Fibroblast of lung (primary cell): ENCODE measurements around the gene JAKMIP1. TPM values are rescaled to one million over a fixed set of nuclear protein-coding genes. Genes with fewer than 3 reads are reported as not detected.

Experiments used
- DNase-seq, 2 donors: peaks; one replicate each; pipeline versions ENCODE4 v3.0.0 to v3.0.0-alpha.2; 2010; ENCODE audit warnings: low read depth in 2 of 2
- H2AFZ ChIP-seq: 2 replicates; pipeline ENCODE4 v1.5.1; 2012; ENCODE audit warnings: low read length, control low read depth, inconsistent platforms
- H3K27ac ChIP-seq: 2 replicates; pipeline ENCODE4 v1.5.1; 2011; ENCODE audit warnings: low read length, control low read depth; ENCODE audit not compliant: insufficient read depth
- H3K27me3 ChIP-seq: 2 replicates; pipeline ENCODE4 v1.5.1; 2011; ENCODE audit warnings: mild to moderate bottlenecking, low read length; ENCODE audit not compliant: control insufficient read depth, insufficient read depth
- H3K36me3 ChIP-seq: 2 replicates; pipeline ENCODE4 v1.5.1; 2011; ENCODE audit warnings: low read length; ENCODE audit not compliant: control insufficient read depth, insufficient read depth
- H3K4me1 ChIP-seq: 2 replicates; pipeline ENCODE4 v1.5.1; 2011; ENCODE audit warnings: low read length; ENCODE audit not compliant: control insufficient read depth, insufficient read depth; ENCODE audit errors: extremely low read depth
- H3K4me2 ChIP-seq: 2 replicates; pipeline ENCODE4 v1.5.1; 2011; ENCODE audit warnings: low read length, control low read depth; ENCODE audit not compliant: insufficient read depth; ENCODE audit errors: extremely low read depth
- H3K4me3 ChIP-seq, 4 experiments: fragments of 200-600 bp in 1 of 4; sonication (generic) in 1 of 4; replicated peaks in 1 of 4; 2 replicates each; pipeline ENCODE4 v1.5.1; 2011 to 2016; ENCODE audit warnings: low read length in 4 of 4, low read depth in 3 of 4, mild to moderate bottlenecking in 3 of 4, control low read depth in 2 of 4, inconsistent platforms in 1 of 4, mixed read lengths in 1 of 4; ENCODE audit not compliant: insufficient read depth in 1 of 4; ENCODE audit errors: control extremely low read depth in 1 of 4
- H3K79me2 ChIP-seq: 2 replicates; pipeline ENCODE4 v1.5.1; 2012; ENCODE audit warnings: mild to moderate bottlenecking, low read length, inconsistent platforms; ENCODE audit not compliant: control insufficient read depth, insufficient read depth
- H3K9ac ChIP-seq: 2 replicates; pipeline ENCODE4 v1.5.1; 2011; ENCODE audit warnings: mild to moderate bottlenecking, low read length, control low read depth; ENCODE audit not compliant: insufficient read depth
- H3K9me3 ChIP-seq: 2 replicates; pipeline ENCODE4 v1.5.1; 2012; ENCODE audit warnings: low read depth, low read length; ENCODE audit not compliant: control insufficient read depth, insufficient read depth
- H4K20me1 ChIP-seq: 2 replicates; pipeline ENCODE4 v1.5.1; 2011; ENCODE audit warnings: low read length; ENCODE audit not compliant: control insufficient read depth, insufficient read depth; ENCODE audit errors: extremely low read depth
- CTCF ChIP-seq, 2 donors: IDR thresholded peaks in 1 of 2; conservative IDR thresholded peaks in 1 of 2; 1 replicate in 1 of 2; 2 replicates in 1 of 2; pipeline ENCODE4 v1.5.1; 2011 to 2012; ENCODE audit warnings: low read length in 2 of 2, control low read depth in 1 of 2, inconsistent platforms in 1 of 2, low read depth in 1 of 2, mild to moderate bottlenecking in 1 of 2
- EZH2 ChIP-seq: IDR thresholded peaks from 2 replicates; pipeline ENCODE4 v1.5.1; 2012; ENCODE audit warnings: low read length, control low read depth, mild to moderate bottlenecking; ENCODE audit errors: missing control alignments
- polyA plus RNA-seq, 2 donors: library from polyadenylated mRNA; depleted of rRNA in 1 of 2; stranded (reverse) in 1 of 2; unstranded in 1 of 2; fragments of >200 nt; gene quantifications; 2 replicates each; pipeline ENCODE4 v1.2.1, GENCODE V29; 2011 to 2012; ENCODE audit warnings: missing spikeins in 1 of 2
- total RNA-seq: library from RNA; depleted of rRNA; stranded (reverse); fragments of >200 nt; gene quantifications from 2 replicates; pipeline ENCODE4 v1.2.1, GENCODE V29; 2014

Gene JAKMIP1
- total and polyA plus RNA-seq, 2 donors (not counting 1 experiment from before 2014, with no cell fraction given), result not detected

GRCh38 chr4:6049278-6049677 is 151.1 kb downstream of the JAKMIP1 start:
- Histone ChIP-seq H2AFZ (no peak overlapping the region), H3K9ac (no peak overlapping the region), H3K36me3 (no peaks in the 10 kb centered on the region), H3K9me3 (no peaks in the 10 kb centered on the region), H3K4me3 (no peak overlapping the region), H3K79me2 (no peaks in the 10 kb centered on the region), H3K4me1 (no peaks in the 10 kb centered on the region), H4K20me1 (no peaks in the 10 kb centered on the region), H3K27ac (no peak overlapping the region), H3K27me3 (no peaks in the 10 kb centered on the region), H3K4me2 (no peak overlapping the region)
- TF ChIP-seq CTCF (conservative IDR thresholded peaks at IDR 0.05 in 1 of 2, IDR thresholded peaks at IDR 0.05 in 1 of 2; ENCODE audit: low read depth in 1 of 2, low read length in 2 of 2) (no peak), EZH2 (no peak)
- no peak for DNase-seq

- Histone ChIP-seq H3K9me3 (no peaks in the 10 kb centered on the region), H3K9ac (no peak overlapping the region), H3K4me1 (no peaks in the 10 kb centered on the region), H3K36me3 (no peaks in the 10 kb centered on the region), H3K4me2 (no peak overlapping the region), H3K27ac (no peak overlapping the region), H3K79me2 (no peaks in the 10 kb centered on the region), H4K20me1 (no peaks in the 10 kb centered on the region), H2AFZ (no peak overlapping the region), H3K27me3 (no peaks in the 10 kb centered on the region), H3K4me3 (no peak overlapping the region)
- no peak for TF ChIP-seq CTCF (conservative IDR thresholded peaks at IDR 0.05 in 1 of 2, IDR thresholded peaks at IDR 0.05 in 1 of 2; ENCODE audit: low read depth in 1 of 2, low read length in 2 of 2)
- TF ChIP-seq EZH2, result no peak
- DNase-seq, result no peak
Measured at GRCh38 chr4:6048537-6048936, 151.8 kb downstream of the JAKMIP1 start.

GRCh38 chr4:6047130-6047673 is 153.1 kb downstream of the JAKMIP1 start:
- H2AFZ ChIP-seq, result no peak overlapping the region

More at GRCh38 chr4:6047130-6047673, 153.1 kb downstream of the JAKMIP1 start:
- Histone ChIP-seq H3K4me2 (no peak overlapping the region), H3K9me3 (no peaks in the 10 kb centered on the region), H3K4me1 (no peaks in the 10 kb centered on the region), H3K9ac (no peak overlapping the region), H3K36me3 (no peaks in the 10 kb centered on the region), H4K20me1 (no peaks in the 10 kb centered on the region), H3K27ac (no peak overlapping the region), H3K4me3 (no peak overlapping the region), H3K79me2 (no peaks in the 10 kb centered on the region), H3K27me3 (no peaks in the 10 kb centered on the region)
- TF ChIP-seq CTCF (conservative IDR thresholded peaks at IDR 0.05 in 1 of 2, IDR thresholded peaks at IDR 0.05 in 1 of 2; ENCODE audit: low read depth in 1 of 2, low read length in 2 of 2) (no peak), EZH2 (no peak)
- DNase-seq, result no peak
